Activated CD4-positive, alpha-beta memory T cell treated with anti-CD3 and anti-CD28 coated beads for 36 hours (primary cell): ENCODE data around the gene EIF4A3. TPM values are rescaled to one million over a fixed set of nuclear protein-coding genes. Genes with fewer than 3 reads are reported as not detected.
"Not testable (repeated sequence)": the region's sequence is repeated elsewhere in the genome, so short reads cannot be mapped to it uniquely, and the experiment has no call there.

Source experiments
- CTCF ChIA-PET: fragments of 350-600 bp; sonication (Branson Sonifier 250); formaldehyde crosslinking; loops from one replicate; lab custom pipeline; 2021; ENCODE audit warnings: antibody characterized with exemption, inconsistent platforms; lab: Charles Lee
- POLR2A ChIA-PET: fragments of 350-600 bp; sonication (Branson Sonifier 250); formaldehyde crosslinking; loops from one replicate; lab custom pipeline; 2021; ENCODE audit warnings: antibody characterized with exemption; lab: Charles Lee
- DNase-seq: peaks from one replicate; pipeline ENCODE4 v3.0.0-alpha.2; 2020
- H3K27ac Mint-ChIP-seq: one replicate; pipeline ENCODE4 v1.8.0; 2021; ENCODE audit warnings: mixed read lengths
- H3K27me3 Mint-ChIP-seq: one replicate; pipeline ENCODE4 v1.8.0; 2021; ENCODE audit warnings: mixed read lengths
- H3K36me3 Mint-ChIP-seq: one replicate; pipeline ENCODE4 v1.8.0; 2021; ENCODE audit warnings: mixed read lengths
- H3K4me1 Mint-ChIP-seq: one replicate; pipeline ENCODE4 v1.8.0; 2021; ENCODE audit warnings: low read depth, mixed read lengths
- H3K4me3 Mint-ChIP-seq: one replicate; pipeline ENCODE4 v1.8.0; 2021; ENCODE audit warnings: mild to moderate bottlenecking, mixed read lengths
- H3K9me3 Mint-ChIP-seq: one replicate; pipeline ENCODE4 v1.8.0; 2021; ENCODE audit warnings: mixed read lengths
- intact Hi-C: fragments of 100-400 bp; cut with micrococcal nuclease; formaldehyde crosslinking; loops from one replicate; pipeline ENCODE4 v1.15.1; 2023
- microRNA-seq: library from miRNA; unstranded; fragments of <30 nt; microRNA quantifications from one replicate; pipeline ENCODE4 v1.2.0, GENCODE V29; 2022; ENCODE audit warnings: borderline number of aligned reads, borderline microRNAs expressed, borderline replicate concordance
- total RNA-seq, 2 experiments: library from RNA; stranded (reverse); gene quantifications; one replicate each; pipeline ENCODE4 v1.2.3, GENCODE V29; 2021

The EIF4A3 gene
- total RNA-seq, 2 experiments from 2014 or later: 111 to 115 TPM

GRCh38 chr17:80090164-80090563 lies 56.8 kb downstream of the EIF4A3 start:
- CTCF ChIA-PET: interaction anchor here (1.2 kb wide), 1 partner anchor 11 kb away, joined by 6 read pairs; the partner anchor contains the start of gene GAA
- H3K36me3 Mint-ChIP-seq, H3K27ac Mint-ChIP-seq: not testable (repeated sequence)

GRCh38 chr17:80089762-80090161 lies 57.2 kb downstream of the EIF4A3 start:
- ChIA-PET POLR2A (no interaction called here), CTCF (interaction anchor here (1.4 kb wide), 1 partner anchor 12 kb away, joined by 7 read pairs; the partner anchor contains the start of gene GAA)
- Mint-ChIP-seq H3K27me3 (peaks cover 4% of the 10 kb centered on the region), H3K4me1 (no peaks in the 10 kb centered on the region), H3K36me3 (no peaks in the 10 kb centered on the region), H3K4me3 (no peak overlapping the region), H3K9me3 (no peaks in the 10 kb centered on the region), H3K27ac (no peak overlapping the region)
- DNase-seq: no peak
- intact Hi-C loops: no loop called here

More at GRCh38 chr17:80090164-80090563, 56.8 kb downstream of the EIF4A3 start:
- H3K9me3 Mint-ChIP-seq, H3K4me3 Mint-ChIP-seq, POLR2A ChIA-PET, H3K27me3 Mint-ChIP-seq, DNase-seq, intact Hi-C loops, H3K4me1 Mint-ChIP-seq: not testable (repeated sequence)

GRCh38 chr17:80087346-80088265 lies 59.3 kb downstream of the EIF4A3 start:
- no peak for DNase-seq
- intact Hi-C loops: no loop called here
- H3K4me3 Mint-ChIP-seq: no peak overlapping the region
- CTCF ChIA-PET: interaction anchor here (1.0 to 1.4 kb wide), 2 partner anchors 14 to 79 kb away, joined by 6 to 8 read pairs; partner anchors contain the start of gene GAA
- no peaks in the 10 kb centered on the region for H3K36me3 Mint-ChIP-seq
- H3K9me3 Mint-ChIP-seq: no peaks in the 10 kb centered on the region
- peaks cover 4% of the 10 kb centered on the region for H3K27me3 Mint-ChIP-seq
- POLR2A ChIA-PET: no interaction called here
- no peaks in the 10 kb centered on the region for H3K4me1 Mint-ChIP-seq
- no peak overlapping the region for H3K27ac Mint-ChIP-seq

GRCh38 chr17:80086616-80087015 lies 60.3 kb downstream of the EIF4A3 start:
- CTCF ChIA-PET: interaction anchor here (1.3 to 1.4 kb wide), 2 partner anchors 15 kb away, joined by 4 to 8 read pairs; partner anchors contain the start of gene GAA

GRCh38 chr17:80086081-80086480 lies 60.8 kb downstream of the EIF4A3 start:
- no peak overlapping the region for H3K27ac Mint-ChIP-seq
- ChIA-PET CTCF (interaction anchor here (1.3 kb wide), 1 partner anchor 15 kb away, joined by 4 read pairs; the partner anchor contains the start of gene GAA), POLR2A (no interaction called here)
- H3K36me3 Mint-ChIP-seq: no peaks in the 10 kb centered on the region
- H3K4me1 Mint-ChIP-seq: no peaks in the 10 kb centered on the region
- no peak for DNase-seq
- H3K4me3 Mint-ChIP-seq: no peak overlapping the region
- H3K27me3 Mint-ChIP-seq: peaks cover 4% of the 10 kb centered on the region
- intact Hi-C loops: no loop called here
- no peaks in the 10 kb centered on the region for H3K9me3 Mint-ChIP-seq

More at GRCh38 chr17:80086616-80087015, 60.3 kb downstream of the EIF4A3 start:
- intact Hi-C loops: no loop called here
- no peaks in the 10 kb centered on the region for H3K9me3 Mint-ChIP-seq
- no peaks in the 10 kb centered on the region for H3K4me1 Mint-ChIP-seq
- H3K27ac Mint-ChIP-seq: no peak overlapping the region
- H3K4me3 Mint-ChIP-seq: no peak overlapping the region
- H3K27me3 Mint-ChIP-seq: peaks cover 4% of the 10 kb centered on the region
- POLR2A ChIA-PET: no interaction called here
- no peak for DNase-seq
- no peaks in the 10 kb centered on the region for H3K36me3 Mint-ChIP-seq

GRCh38 chr17:80084773-80085172 lies 62.2 kb downstream of the EIF4A3 start:
- H3K9me3 Mint-ChIP-seq: no peaks in the 10 kb centered on the region
- ChIA-PET CTCF (interaction anchor here (1.4 kb wide), 1 partner anchor 17 kb away, joined by 6 read pairs; the partner anchor contains the start of gene GAA), POLR2A (no interaction called here)
- no peaks in the 10 kb centered on the region for H3K4me1 Mint-ChIP-seq
- H3K27me3 Mint-ChIP-seq: peaks cover 2% of the 10 kb centered on the region
- DNase-seq: no peak
- H3K36me3 Mint-ChIP-seq: no peaks in the 10 kb centered on the region
- intact Hi-C loops: no loop called here
- no peak overlapping the region for H3K4me3 Mint-ChIP-seq
- H3K27ac Mint-ChIP-seq: no peak overlapping the region

Small RNAs within 50 kb of the gene (microRNA-seq; reads per million reads assigned to microRNA genes)
- gene MIR1268B: not detected

Other genes starting within 250 kb of the EIF4A3 start
- gene TBC1D16, start 111.3 kb downstream of the EIF4A3 start, total RNA-seq: 1 to 10 TPM; 5.4 TPM
- under 1 TPM; 0.82 to 1.00 TPM for gene CCDC40, start 110.5 kb downstream of the EIF4A3 start, total RNA-seq
- gene GAA, start 45.5 kb downstream of the EIF4A3 start, total RNA-seq: 10 to 100 TPM; 28.0 to 29.6 TPM
- gene CARD14, start 22.9 kb upstream of the EIF4A3 start, total RNA-seq: not detected
- gene SGSH, start 73.2 kb upstream of the EIF4A3 start, total RNA-seq: 10 to 100 TPM; 37.4 to 44.7 TPM
- gene SLC26A11, start 73.3 kb upstream of the EIF4A3 start, total RNA-seq: 10 to 100 TPM; 10.1 to 10.6 TPM
- 100 to 1,000 TPM; 421 to 440 TPM for gene RNF213, start 113.7 kb upstream of the EIF4A3 start, total RNA-seq